Mesodermal cell (in vitro differentiated cells): ENCODE measurements around the gene MCC.

Experiments
- H3K27ac ChIP-seq: 2 replicates; pipeline ENCODE4 v1.7.0; 2013; ENCODE audit warnings: mild to moderate bottlenecking, low read depth, low read length, moderate library complexity; ENCODE audit not compliant: severe bottlenecking
- H3K36me3 ChIP-seq: 2 replicates; pipeline ENCODE4 v1.7.1; 2013; ENCODE audit warnings: mild to moderate bottlenecking, low read length, moderate library complexity; ENCODE audit not compliant: control insufficient read depth, insufficient read depth
- H3K4me1 ChIP-seq: one replicate; pipeline ENCODE4 v1.7.1; 2013; ENCODE audit warnings: mild to moderate bottlenecking, low read length; ENCODE audit not compliant: insufficient read depth, control insufficient read depth, poor library complexity, severe bottlenecking
- H3K4me3 ChIP-seq: 2 replicates; pipeline ENCODE4 v1.7.0; 2013; ENCODE audit warnings: low read length, control low read depth, mild to moderate bottlenecking; ENCODE audit not compliant: insufficient read depth, poor library complexity, severe bottlenecking; ENCODE audit errors: extremely low read depth
- H3K9me3 ChIP-seq: 2 replicates; pipeline ENCODE4 v1.7.1; 2013; ENCODE audit warnings: mild to moderate bottlenecking, low read length, moderate library complexity; ENCODE audit not compliant: control insufficient read depth
- WGBS, 2 experiments: methylation state at CpG; one replicate each; pipeline ENCODE4 v1.1.5; 2013; ENCODE audit warnings: missing lambda C conversion rate in 2 of 2; ENCODE audit not compliant: insufficient coverage in 2 of 2; 5-methylcytosine and 5-hydroxymethylcytosine counted together

The MCC gene

DNA sequence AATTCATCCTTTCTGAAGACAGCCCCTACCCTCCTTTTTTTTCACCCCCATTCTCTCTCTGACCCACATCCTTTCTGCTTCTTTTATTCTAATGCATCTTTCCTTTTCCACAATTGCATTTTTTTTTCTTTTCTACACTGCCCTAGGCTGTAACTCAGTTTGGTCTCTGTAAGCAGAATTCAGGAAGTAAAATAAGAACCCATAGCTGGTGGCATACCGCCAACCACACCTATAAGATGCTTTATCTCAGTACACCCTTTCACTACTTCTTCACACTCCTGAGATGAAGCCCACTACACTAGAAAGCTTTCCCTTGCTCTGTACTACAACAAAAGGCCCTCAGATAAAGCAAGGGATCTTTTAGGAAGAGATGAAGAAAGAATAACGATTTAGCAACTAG lies 37.3 kb downstream of the MCC start:
- H3K4me1 ChIP-seq = no peaks in the 10 kb centered on the region
- no CpG with 5 or more reads among the region's 2 CpGs for WGBS, 2 experiments
- H3K36me3 ChIP-seq = no peaks in the 10 kb centered on the region

DNA sequence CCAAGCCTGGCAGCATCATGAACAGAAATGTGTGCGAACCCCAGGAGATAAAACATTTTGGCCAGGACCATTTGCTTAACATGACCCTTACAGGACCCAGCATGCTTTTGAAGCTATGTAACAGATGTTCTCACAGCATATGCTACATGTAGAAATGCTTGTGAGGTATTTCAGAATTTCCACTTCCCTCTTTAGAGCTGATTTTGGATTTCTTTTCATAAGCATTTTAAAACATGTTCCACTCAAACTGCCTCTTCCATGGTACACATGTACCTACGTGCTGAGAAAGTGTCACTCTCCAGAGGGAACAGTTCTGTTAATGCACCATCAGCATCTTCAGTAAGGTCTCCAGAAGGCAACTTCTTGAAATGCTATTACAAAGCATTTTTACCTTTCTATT lies 37.8 kb downstream of the MCC start:
- no peaks in the 10 kb centered on the region for H3K4me1 ChIP-seq
- H3K9me3 ChIP-seq = no peaks in the 10 kb centered on the region
- no peak overlapping the region for H3K4me3 ChIP-seq
- H3K36me3 ChIP-seq = no peaks in the 10 kb centered on the region
- 60 to 93% methylated on average over 1 to 2 of the region's 2 CpGs for WGBS, 2 experiments
- H3K27ac ChIP-seq = no peak overlapping the region

More for the DNA sequence above, 37.3 kb downstream of the MCC start:
- Histone ChIP-seq H3K27ac (no peak overlapping the region), H3K9me3 (no peaks in the 10 kb centered on the region), H3K4me3 (no peak overlapping the region)

DNA sequence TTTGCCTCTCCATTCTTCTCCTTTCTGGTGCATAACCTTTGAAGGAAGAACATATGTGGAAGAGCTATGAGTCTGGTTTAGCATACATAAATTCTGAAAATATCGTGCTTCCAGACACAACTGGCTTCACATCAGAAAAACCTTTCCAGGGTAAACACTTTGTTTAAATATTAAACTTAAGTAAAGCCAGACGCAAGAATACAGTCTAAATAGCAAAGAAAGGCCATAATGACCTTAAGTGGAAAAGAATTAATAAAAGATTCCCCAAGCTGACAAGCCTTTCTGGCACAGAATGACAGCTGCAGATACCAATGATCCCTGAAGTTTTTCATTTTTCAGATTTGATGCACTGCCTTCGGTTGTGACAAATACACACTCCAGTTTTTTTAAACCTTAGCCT lies 40.0 kb downstream of the MCC start:
- H3K4me1 ChIP-seq = no peaks in the 10 kb centered on the region
- no peak overlapping the region for H3K4me3 ChIP-seq
- H3K27ac ChIP-seq = no peak overlapping the region
- 100% methylated on average over 1 of the region's 3 CpGs; no CpG with 5 or more reads in 1 of the 2 experiments for WGBS, 2 experiments
- no peaks in the 10 kb centered on the region for H3K36me3 ChIP-seq
- no peaks in the 10 kb centered on the region for H3K9me3 ChIP-seq

DNA sequence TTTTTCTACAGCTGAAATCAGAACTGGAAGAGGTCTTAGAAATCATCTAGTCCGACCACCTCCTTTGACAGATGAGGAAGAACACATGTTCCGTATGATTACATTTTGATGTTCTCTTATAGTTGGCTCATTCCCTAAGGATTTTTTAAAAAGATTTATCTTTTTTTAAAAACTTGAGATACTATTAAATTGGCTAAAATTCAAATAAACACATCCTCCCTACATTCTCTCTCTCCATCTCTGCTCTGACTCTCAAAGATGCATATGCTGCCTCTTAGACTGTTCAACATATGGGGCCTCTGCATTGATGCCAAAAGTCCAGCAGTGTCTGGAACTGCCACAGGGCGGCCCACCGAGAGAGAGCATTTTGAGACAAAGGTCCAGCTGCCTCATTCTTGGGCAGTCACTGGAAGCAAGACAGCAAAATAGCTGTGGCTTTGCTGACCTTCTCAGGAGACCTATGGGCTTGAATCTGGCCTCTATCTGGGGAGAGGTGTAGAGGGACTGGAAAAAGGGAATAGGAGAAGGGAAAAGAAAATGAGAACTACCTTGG lies 40.7 kb downstream of the MCC start:
- H3K4me3 ChIP-seq = no peak overlapping the region
- no peaks in the 10 kb centered on the region for H3K9me3 ChIP-seq
- no peaks in the 10 kb centered on the region for H3K36me3 ChIP-seq
- 86 to 88% methylated on average over 2 to 3 of the region's 4 CpGs for WGBS, 2 experiments
- no peaks in the 10 kb centered on the region for H3K4me1 ChIP-seq
- no peak overlapping the region for H3K27ac ChIP-seq

DNA sequence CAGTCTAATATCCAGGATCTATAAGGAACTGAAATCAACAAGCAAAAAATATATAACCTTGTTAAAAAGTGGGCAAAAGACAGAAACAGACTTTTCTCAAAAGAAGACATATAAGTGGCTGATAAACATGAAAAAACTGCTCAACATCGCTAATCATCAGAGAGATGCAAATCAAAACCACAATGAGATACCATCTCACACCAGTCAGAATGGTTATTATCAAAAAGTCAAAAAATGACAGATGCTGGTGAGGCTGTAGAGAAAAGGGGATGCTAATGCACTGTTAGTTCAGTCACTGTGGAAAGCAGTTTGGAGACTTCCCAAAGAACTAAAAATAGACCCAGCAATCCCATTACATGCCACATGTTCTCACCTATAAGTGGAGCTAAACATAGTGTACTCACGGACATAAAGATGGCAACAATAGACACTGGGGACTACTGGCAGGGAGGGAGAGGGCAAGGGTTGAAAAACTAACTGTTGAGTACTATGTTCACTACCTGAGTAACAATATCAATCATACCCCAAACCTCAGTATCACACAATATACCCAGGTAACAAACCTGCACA lies 41.8 kb downstream of the MCC start:
- Histone ChIP-seq H3K4me1 (no peaks in the 10 kb centered on the region), H3K36me3 (no peaks in the 10 kb centered on the region)
- 80% methylated on average over 1 of the region's 2 CpGs; no CpG with 5 or more reads in 1 of the 2 experiments for WGBS, 2 experiments

DNA sequence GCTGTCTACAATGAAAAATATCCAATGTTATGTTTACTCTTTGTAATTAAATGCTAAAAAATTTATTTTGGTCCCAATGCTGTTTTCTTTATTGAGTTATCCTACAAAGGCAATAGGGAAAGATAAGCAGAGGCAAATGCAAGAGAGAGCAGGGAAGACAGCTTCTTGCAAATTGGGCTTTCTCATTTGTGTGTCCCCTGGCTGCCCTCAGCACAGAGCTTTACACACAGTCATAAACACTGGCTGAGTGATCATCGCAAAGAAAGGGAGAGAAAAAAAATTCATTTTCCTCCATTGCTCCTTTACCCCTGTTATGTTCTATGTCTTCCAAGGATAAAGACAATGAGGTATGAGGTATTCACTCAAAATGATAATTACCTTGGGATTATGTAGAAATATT lies 51.1 kb downstream of the MCC start:
- WGBS, 2 experiments = no CpG with 5 or more reads among the region's 1 CpG

More for the DNA sequence above, 41.8 kb downstream of the MCC start:
- H3K9me3 ChIP-seq = no peaks in the 10 kb centered on the region
- no peak overlapping the region for H3K27ac ChIP-seq
- no peak overlapping the region for H3K4me3 ChIP-seq

DNA sequence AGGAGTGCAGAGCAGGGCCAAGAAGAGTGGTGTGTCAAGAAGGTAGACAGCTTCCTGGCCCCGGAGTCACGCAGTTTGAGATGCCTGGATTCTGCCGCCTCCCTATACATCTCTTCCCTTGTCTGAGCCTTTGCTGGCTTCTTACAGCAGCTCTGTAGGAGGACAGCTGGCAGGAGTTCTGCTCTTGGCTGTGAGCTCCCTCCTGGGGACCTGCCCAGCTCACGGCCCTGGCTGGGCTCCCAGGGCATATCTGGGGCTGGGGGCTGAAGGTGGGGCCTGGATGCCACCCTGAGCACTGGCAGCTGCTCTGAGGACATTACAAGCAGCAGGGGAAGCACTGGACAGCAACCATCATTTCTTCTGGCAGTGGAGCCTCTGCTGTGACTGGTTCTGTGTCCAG lies 52.7 kb downstream of the MCC start:
- Histone ChIP-seq H3K4me1 (no peaks in the 10 kb centered on the region), H3K36me3 (no peaks in the 10 kb centered on the region), H3K9me3 (no peaks in the 10 kb centered on the region), H3K27ac (no peak overlapping the region), H3K4me3 (no peak overlapping the region)
- 80 to 83% methylated on average over 2 to 4 of the region's 4 CpGs for WGBS, 2 experiments

More for the DNA sequence above, 51.1 kb downstream of the MCC start:
- no peaks in the 10 kb centered on the region for H3K36me3 ChIP-seq
- no peak overlapping the region for H3K4me3 ChIP-seq
- H3K9me3 ChIP-seq = no peaks in the 10 kb centered on the region
- H3K27ac ChIP-seq = no peak overlapping the region
- no peaks in the 10 kb centered on the region for H3K4me1 ChIP-seq

DNA sequence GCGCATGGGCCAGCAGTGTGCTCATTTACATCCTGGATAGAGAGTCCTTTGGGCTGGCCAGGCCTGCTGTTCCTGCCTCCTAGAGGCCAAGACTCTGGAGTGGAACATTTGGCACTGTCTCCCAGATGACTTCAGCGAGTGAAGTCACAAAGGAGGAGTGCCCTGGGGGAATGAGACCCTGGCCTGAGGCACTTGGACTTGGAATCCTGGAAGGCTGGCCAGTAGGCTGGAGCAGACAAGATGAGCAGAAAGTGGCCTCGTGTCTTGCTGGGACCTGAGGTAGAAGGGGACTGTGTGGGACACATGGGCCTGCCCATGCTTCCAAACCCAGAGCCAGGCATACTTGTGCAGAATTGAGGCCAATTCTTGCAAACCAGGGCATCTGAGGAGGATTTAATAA lies 53.4 kb downstream of the MCC start, which contains the start of gene TSSK1B:
Gene TSSK1B, minus strand, starts transcription at position 101 of the 400 bp plus-strand sequence. CDS start 150 bp downstream, outside the sequence.
- no peak within 1 kb of the TSS for H3K27ac ChIP-seq
- no peaks in the 10 kb centered on the region for H3K4me1 ChIP-seq
- H3K4me3 ChIP-seq = no peak within 1 kb of the TSS
- H3K36me3 ChIP-seq = no peaks in the 10 kb centered on the region
- WGBS, 2 experiments = 67 to 76% methylated on average over 3 of the region's 3 CpGs
- H3K9me3 ChIP-seq = no peaks in the 10 kb centered on the region

DNA sequence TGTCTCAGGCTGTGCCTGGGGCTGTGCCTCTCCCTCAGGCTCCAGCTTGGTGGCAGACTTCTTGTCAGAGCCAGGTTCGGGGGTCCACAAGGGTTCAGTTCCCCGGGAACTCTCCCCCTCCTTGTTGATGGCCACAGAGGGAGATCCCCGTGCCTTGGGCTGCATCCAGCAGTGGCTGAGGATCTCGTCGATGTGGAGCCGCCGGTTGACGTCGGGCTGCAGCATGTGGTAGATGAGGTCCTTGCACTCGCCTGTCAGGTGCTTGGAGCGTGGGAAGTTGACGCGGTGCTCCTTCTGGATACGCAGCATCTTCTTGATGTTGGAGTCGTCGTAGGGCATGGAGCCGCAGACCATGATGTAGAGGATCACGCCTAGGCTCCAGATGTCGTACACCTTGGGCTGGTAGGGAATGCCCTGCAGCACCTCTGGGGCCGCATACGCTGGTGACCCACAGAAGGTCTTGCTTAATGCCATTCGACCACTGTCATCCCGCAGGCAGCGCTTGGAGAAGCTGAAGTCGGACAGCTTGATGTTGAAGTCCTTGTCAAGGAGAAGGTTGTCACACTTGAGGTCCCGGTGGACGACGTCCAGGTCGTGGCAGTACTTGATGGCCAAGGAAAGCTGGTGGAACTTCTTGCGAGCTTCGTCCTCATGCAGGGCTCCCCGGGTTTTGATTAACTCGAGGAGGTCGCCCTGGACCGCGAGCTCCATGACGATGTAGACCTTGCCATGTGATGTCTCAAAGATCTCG lies 54.2 kb downstream of the MCC start:
- H3K4me3 ChIP-seq = no peak overlapping the region
- H3K36me3 ChIP-seq = no peaks in the 10 kb centered on the region
- no peak overlapping the region for H3K27ac ChIP-seq
- no peaks in the 10 kb centered on the region for H3K4me1 ChIP-seq
- 93 to 95% methylated on average over 37 to 38 of the region's 38 CpGs for WGBS, 2 experiments
- H3K9me3 ChIP-seq = no peaks in the 10 kb centered on the region

DNA sequence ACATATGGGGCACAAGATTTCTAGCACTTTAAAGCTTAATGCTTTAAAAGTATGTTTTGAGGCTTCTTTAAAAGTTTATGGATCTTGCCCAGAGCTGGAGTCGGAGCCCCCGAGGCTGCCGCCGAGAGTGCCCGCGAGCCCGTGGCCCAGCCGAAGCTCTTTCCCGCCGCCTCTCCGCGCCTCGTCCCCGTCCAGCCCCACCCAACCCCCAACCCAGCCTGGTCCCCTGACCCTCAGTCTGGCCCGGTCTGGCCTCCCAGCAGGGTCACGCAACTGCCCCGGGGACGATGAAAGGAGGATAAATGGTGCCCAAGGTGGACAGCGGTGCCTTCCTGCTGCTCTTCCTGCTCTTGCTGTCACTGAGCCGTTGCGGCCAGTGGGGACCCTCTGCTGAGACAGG lies 55.2 kb downstream of the MCC start:
- no peaks in the 10 kb centered on the region for H3K9me3 ChIP-seq
- H3K36me3 ChIP-seq = no peaks in the 10 kb centered on the region
- H3K27ac ChIP-seq = no peak overlapping the region
- H3K4me1 ChIP-seq = no peaks in the 10 kb centered on the region
- 76 to 85% methylated on average over 9 to 20 of the region's 21 CpGs for WGBS, 2 experiments
- H3K4me3 ChIP-seq = no peak overlapping the region
